ENCODE measurements around the gene IL34.

DNA sequence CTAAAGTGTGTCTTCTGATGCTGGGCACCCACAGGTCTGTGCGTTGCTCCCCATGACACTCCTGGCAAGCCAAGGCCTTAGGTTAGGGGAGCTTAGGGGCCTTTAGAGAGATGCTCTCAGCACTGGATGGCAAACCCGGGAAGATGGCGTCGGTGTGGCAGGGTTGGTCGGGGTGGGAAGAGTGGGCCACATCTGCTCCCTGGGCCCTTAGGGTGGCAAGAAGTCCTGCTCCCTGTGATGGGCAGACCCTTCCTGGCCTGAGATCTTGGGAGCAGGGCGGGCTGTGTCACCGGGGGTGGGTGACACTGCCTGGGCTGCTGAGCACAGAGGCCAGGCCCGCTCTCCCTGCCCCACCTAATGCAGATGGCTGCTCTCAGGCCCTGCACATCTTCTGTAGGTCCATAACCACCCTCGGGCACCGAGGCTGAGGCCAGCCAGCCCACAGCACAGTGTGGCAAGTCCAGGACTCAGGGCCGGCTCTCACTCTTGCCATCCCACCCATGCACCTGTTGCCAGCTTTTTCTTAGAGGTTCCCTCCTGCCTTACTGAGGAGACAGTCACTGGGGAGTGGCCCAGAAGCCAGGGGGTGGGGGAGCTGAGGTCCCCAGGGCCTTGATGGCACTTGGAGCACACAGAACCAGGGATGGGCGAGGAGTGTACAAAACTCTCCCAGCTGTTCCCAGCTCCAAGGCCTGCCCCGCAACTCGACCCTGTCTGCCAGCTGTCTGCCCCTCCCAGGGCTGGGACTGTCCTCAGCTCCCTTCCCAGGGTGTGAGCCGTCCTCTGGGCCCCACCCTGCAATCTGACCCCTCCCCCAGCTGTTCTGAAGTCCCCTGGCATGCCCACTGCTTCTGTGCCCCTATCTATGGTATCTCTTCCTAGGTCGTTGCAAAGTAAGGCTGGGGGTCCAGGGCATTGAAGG lies 43.9 kb downstream of the IL34 start:
- TF ChIP-seq, protein P1, sequence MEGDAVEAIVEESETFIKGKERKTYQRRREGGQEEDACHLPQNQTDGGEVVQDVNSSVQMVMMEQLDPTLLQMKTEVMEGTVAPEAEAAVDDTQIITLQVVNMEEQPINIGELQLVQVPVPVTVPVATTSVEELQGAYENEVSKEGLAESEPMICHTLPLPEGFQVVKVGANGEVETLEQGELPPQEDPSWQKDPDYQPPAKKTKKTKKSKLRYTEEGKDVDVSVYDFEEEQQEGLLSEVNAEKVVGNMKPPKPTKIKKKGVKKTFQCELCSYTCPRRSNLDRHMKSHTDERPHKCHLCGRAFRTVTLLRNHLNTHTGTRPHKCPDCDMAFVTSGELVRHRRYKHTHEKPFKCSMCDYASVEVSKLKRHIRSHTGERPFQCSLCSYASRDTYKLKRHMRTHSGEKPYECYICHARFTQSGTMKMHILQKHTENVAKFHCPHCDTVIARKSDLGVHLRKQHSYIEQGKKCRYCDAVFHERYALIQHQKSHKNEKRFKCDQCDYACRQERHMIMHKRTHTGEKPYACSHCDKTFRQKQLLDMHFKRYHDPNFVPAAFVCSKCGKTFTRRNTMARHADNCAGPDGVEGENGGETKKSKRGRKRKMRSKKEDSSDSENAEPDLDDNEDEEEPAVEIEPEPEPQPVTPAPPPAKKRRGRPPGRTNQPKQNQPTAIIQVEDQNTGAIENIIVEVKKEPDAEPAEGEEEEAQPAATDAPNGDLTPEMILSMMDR (optimal IDR thresholded peaks at IDR 0.05 in 1 of 3, IDR thresholded peaks at IDR 0.05 in 1 of 3, conservative IDR thresholded peaks at IDR 0.05 in 1 of 3; ENCODE audit: extremely low read depth in 1 of 3, insufficient read depth in 2 of 3, low read length in 3 of 3) = no peak
- no peak for TF ChIP-seq EZH2 (IDR thresholded peaks at IDR 0.05; ENCODE audit: low read length)
